Measurements from ENCODE around the gene AFTPH.
A peak's percentile ranks its signal among the peaks of the same experiment; 100 is the strongest.

Gene AFTPH

GRCh38 chr2:64542071-64543007, 18.2 kb downstream of the AFTPH start:
- no peak for DNase-seq

- DNase-seq, result no peak
These were observed 19.0 kb downstream of the AFTPH start for GRCh38 chr2:64543008-64543697.

- no peak for DNase-seq
These were observed 24.6 kb downstream of the AFTPH start for GRCh38 chr2:64548761-64549160.

- no peak for DNase-seq
These were observed 25.9 kb downstream of the AFTPH start for GRCh38 chr2:64550042-64550441.

GRCh38 chr2:64551851-64552250, 27.7 kb downstream of the AFTPH start:
- no peak for DNase-seq

- no peak for DNase-seq
These were observed 30.0 kb downstream of the AFTPH start for GRCh38 chr2:64554117-64554516.

- DNase-seq, result no peak
These were observed 34.4 kb downstream of the AFTPH start for GRCh38 chr2:64558445-64559081.

- DNase-seq, result peak; percentile 71
These were observed 38.1 kb downstream of the AFTPH start for GRCh38 chr2:64562148-64562784.

- DNase-seq, result no peak
These were observed 39.4 kb downstream of the AFTPH start for GRCh38 chr2:64563436-64563938.

- DNase-seq, result no peak
These were observed 42.0 kb downstream of the AFTPH start for GRCh38 chr2:64565949-64566710.

- DNase-seq, result no peak
These were observed 43.3 kb downstream of the AFTPH start for GRCh38 chr2:64567473-64567872.

GRCh38 chr2:64568836-64569235, 44.7 kb downstream of the AFTPH start:
- no peak for DNase-seq

GRCh38 chr2:64574871-64575270, 50.7 kb downstream of the AFTPH start:
- DNase-seq, result peak; percentile 12

GRCh38 chr2:64581018-64581417, 56.9 kb downstream of the AFTPH start:
- DNase-seq, result no peak

GRCh38 chr2:64581777-64582539, 57.8 kb downstream of the AFTPH start:
- DNase-seq, result no peak

- no peak for DNase-seq
These were observed 58.7 kb downstream of the AFTPH start for GRCh38 chr2:64582774-64583340.

GRCh38 chr2:64586054-64586453, 61.9 kb downstream of the AFTPH start:
- DNase-seq, result no peak

GRCh38 chr2:64586883-64587481, 62.9 kb downstream of the AFTPH start:
- DNase-seq, result peak; percentile 75

- DNase-seq, result no peak
These were observed 63.4 kb downstream of the AFTPH start for GRCh38 chr2:64587561-64587960.

- no peak for DNase-seq
These were observed 67.1 kb downstream of the AFTPH start for GRCh38 chr2:64591188-64591587.

All from hematopoietic multipotent progenitor cell treated with erythropoietin and hydrocortisone succinate and interleukin-3 and kit ligand, for 6 days (in vitro differentiated cells).